Esophagus squamous epithelium (tissue), 4 donors: ENCODE results near the gene TLE5.
"Not testable (repeated sequence)": the region's sequence is repeated elsewhere in the genome, so short reads cannot be mapped to it uniquely, and the experiment has no call there.

Experiments
- POLR2A ChIP-seq, 4 donors: fragments of 450-650 bp; IDR thresholded peaks; one replicate each; pipeline ENCODE4 v1.6.1; 2017; ENCODE audit warnings: antibody characterized with exemption in 4 of 4, mild to moderate bottlenecking in 4 of 4, moderate library complexity in 3 of 4
- TF ChIP-seq, protein P1 (sequence below), 6 experiments: fragments of 450-650 bp in 4 of 6; fragments of 200-600 bp in 2 of 6; sonication (generic) in 2 of 6; IDR thresholded peaks; one replicate each; pipeline ENCODE4 v1.5.1; 2016 to 2019; ENCODE audit warnings: antibody characterized with exemption in 6 of 6, mild to moderate bottlenecking in 4 of 6, moderate library complexity in 4 of 6

DNA sequence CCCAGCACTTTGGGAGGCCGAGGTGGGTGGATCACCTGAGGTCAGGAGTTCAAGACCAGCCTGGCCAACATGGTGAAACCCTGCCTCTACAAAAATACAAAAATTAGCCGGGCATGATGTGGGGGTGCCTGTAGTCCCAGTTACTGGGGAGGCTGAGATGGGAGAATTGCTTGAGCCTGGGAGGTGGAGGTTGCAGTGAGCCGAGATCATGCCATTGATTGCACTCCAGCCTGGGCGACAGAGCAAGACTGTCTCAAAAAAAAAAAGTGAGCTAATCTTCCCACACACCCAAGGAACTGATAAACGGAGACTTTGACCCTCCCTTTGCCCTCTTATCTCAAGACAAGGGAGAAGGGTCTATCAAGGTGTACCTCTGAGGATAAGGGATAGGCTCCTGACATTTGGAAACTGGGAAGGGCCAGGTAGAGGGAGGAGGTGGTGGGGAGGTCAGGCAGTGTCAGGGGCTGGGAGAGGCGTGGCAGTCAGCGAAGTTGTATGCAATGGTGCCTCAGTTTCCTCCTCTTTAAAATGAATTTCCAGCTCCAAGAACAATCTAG, 27.1 kb upstream of the TLE5 start:
- TF ChIP-seq, protein P1, sequence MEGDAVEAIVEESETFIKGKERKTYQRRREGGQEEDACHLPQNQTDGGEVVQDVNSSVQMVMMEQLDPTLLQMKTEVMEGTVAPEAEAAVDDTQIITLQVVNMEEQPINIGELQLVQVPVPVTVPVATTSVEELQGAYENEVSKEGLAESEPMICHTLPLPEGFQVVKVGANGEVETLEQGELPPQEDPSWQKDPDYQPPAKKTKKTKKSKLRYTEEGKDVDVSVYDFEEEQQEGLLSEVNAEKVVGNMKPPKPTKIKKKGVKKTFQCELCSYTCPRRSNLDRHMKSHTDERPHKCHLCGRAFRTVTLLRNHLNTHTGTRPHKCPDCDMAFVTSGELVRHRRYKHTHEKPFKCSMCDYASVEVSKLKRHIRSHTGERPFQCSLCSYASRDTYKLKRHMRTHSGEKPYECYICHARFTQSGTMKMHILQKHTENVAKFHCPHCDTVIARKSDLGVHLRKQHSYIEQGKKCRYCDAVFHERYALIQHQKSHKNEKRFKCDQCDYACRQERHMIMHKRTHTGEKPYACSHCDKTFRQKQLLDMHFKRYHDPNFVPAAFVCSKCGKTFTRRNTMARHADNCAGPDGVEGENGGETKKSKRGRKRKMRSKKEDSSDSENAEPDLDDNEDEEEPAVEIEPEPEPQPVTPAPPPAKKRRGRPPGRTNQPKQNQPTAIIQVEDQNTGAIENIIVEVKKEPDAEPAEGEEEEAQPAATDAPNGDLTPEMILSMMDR (IDR thresholded peaks at IDR 0.05) = not testable (repeated sequence)
- not testable (repeated sequence) for TF ChIP-seq POLR2A (IDR thresholded peaks at IDR 0.05)
